ENCODE data around the gene ARHGAP19.

DNA sequence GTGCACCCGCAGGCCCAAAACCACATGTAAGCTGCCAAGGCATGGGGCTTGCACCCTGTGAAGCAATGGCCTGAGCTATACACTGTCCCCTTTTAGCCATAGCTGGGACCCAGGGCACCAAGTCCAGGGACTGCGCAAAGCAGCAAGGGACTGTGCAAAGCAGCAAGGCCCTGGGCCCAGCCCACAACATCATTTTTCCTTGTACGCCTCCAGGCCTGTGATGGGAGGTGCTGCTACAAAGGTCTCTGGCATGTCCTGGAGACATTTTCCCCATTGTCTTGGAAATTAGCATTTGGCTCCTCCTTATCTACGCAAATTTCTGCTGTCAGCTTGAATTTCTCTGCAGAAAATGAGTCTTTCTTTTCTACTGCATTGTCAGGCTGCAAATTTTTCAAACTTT is 24.8 kb downstream of the ARHGAP19 start:
- TF ChIP-seq, protein P1, sequence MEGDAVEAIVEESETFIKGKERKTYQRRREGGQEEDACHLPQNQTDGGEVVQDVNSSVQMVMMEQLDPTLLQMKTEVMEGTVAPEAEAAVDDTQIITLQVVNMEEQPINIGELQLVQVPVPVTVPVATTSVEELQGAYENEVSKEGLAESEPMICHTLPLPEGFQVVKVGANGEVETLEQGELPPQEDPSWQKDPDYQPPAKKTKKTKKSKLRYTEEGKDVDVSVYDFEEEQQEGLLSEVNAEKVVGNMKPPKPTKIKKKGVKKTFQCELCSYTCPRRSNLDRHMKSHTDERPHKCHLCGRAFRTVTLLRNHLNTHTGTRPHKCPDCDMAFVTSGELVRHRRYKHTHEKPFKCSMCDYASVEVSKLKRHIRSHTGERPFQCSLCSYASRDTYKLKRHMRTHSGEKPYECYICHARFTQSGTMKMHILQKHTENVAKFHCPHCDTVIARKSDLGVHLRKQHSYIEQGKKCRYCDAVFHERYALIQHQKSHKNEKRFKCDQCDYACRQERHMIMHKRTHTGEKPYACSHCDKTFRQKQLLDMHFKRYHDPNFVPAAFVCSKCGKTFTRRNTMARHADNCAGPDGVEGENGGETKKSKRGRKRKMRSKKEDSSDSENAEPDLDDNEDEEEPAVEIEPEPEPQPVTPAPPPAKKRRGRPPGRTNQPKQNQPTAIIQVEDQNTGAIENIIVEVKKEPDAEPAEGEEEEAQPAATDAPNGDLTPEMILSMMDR (IDR thresholded peaks at IDR 0.05; ENCODE audit: insufficient read depth, low read length) = no peak
- no peak for TF ChIP-seq POLR2AphosphoS5 (IDR thresholded peaks at IDR 0.05; ENCODE audit: low read depth)
